ENCODE measurements around the gene NCAPG2. TPM values are rescaled to one million over a fixed set of nuclear protein-coding genes. Genes with fewer than 3 reads are reported as not detected.

Gene NCAPG2
- polyA plus RNA-seq, 3 donors: 1.1 to 3.1 (median 1.7) TPM

- intact Hi-C loops (cut with micrococcal nuclease): no loop called here
- Histone ChIP-seq H3K27me3 (ENCODE audit: control insufficient read depth in 2 of 2, insufficient read depth in 2 of 2, low read length in 2 of 2) (no peaks in the 10 kb centered on the region), H2AFZ (ENCODE audit: insufficient read depth, low read depth, low read length, poor library complexity, severe bottlenecking) (no peak overlapping the region), H3K9ac (ENCODE audit: insufficient read depth, low read length, poor library complexity, severe bottlenecking) (no peak overlapping the region), H3K9me3 (replicated peaks in 1 of 2; ENCODE audit: control insufficient read depth in 1 of 2, insufficient read depth in 1 of 2, low read length in 2 of 2) (no peaks in the 10 kb centered on the region), H3K36me3 (replicated peaks in 1 of 2; ENCODE audit: control insufficient read depth in 1 of 2, insufficient read depth in 2 of 2, low read length in 2 of 2) (peaks cover 0 to 7% of the 10 kb centered on the region in 2 donors), H3K27ac (ENCODE audit: low read depth in 1 of 2, low read length in 2 of 2) (no peak overlapping the region), H4K20me1 (ENCODE audit: insufficient read depth, low read length) (no peaks in the 10 kb centered on the region), H3K79me2 (ENCODE audit: insufficient read depth, low read length) (no peaks in the 10 kb centered on the region), H3K4me3 (replicated peaks in 1 of 3; ENCODE audit: low read depth in 2 of 3, low read length in 3 of 3) (no peak overlapping the region), H3K4me1 (ENCODE audit: control insufficient read depth in 1 of 2, insufficient read depth in 2 of 2, low read length in 2 of 2) (no peaks in the 10 kb centered on the region), H3K4me2 (replicated peaks; ENCODE audit: extremely low read depth, low read length, poor library complexity, severe bottlenecking) (no peak overlapping the region)
- no peak for TF ChIP-seq CTCF (IDR thresholded peaks at IDR 0.05)
- Mint-ChIP-seq H3K36me3 (peaks cover 5 to 23% of the 10 kb centered on the region in 2 donors), H3K27ac (no peak overlapping the region), H3K27me3 (ENCODE audit: low read depth in 3 of 3) (no peaks in the 10 kb centered on the region), H3K4me1 (no peaks in the 10 kb centered on the region), H3K4me3 (no peak overlapping the region), H3K9me3 (peaks cover 0 to 2% (median 0%) of the 10 kb centered on the region in 7 donors)
- WGBS (ENCODE audit: insufficient coverage): 80% methylated on average over 6 of the region's 7 CpGs
- DNase-seq: no peak
Measured at GRCh38 chr7:158602041-158602440, 102.6 kb downstream of the NCAPG2 start.

GRCh38 chr7:158601090-158601489, 103.5 kb downstream of the NCAPG2 start:
- no peak for DNase-seq
- no peaks in the 10 kb centered on the region for H3K27me3 ChIP-seq (ENCODE audit: control insufficient read depth in 2 of 2, insufficient read depth in 2 of 2, low read length in 2 of 2)
- H3K4me1 ChIP-seq (ENCODE audit: control insufficient read depth in 1 of 2, insufficient read depth in 2 of 2, low read length in 2 of 2): no peaks in the 10 kb centered on the region
- H3K27ac ChIP-seq (ENCODE audit: low read depth in 1 of 2, low read length in 2 of 2): no peak overlapping the region
- WGBS (ENCODE audit: insufficient coverage): no CpG with 5 or more reads among the region's 1 CpG
- no peaks in the 10 kb centered on the region for H3K4me1 Mint-ChIP-seq
- H3K4me3 ChIP-seq (replicated peaks in 1 of 3; ENCODE audit: low read depth in 2 of 3, low read length in 3 of 3): no peak overlapping the region
- no peak overlapping the region for H3K4me3 Mint-ChIP-seq
- H4K20me1 ChIP-seq (ENCODE audit: insufficient read depth, low read length): no peaks in the 10 kb centered on the region
- H3K9me3 ChIP-seq (replicated peaks in 1 of 2; ENCODE audit: control insufficient read depth in 1 of 2, insufficient read depth in 1 of 2, low read length in 2 of 2): peaks cover 0 to 2% of the 10 kb centered on the region in 2 donors
- H3K9me3 Mint-ChIP-seq: peaks cover 0 to 3% (median 2%) of the 10 kb centered on the region in 7 donors
- H3K27me3 Mint-ChIP-seq (ENCODE audit: low read depth in 3 of 3): no peaks in the 10 kb centered on the region
- peaks cover 0 to 14% of the 10 kb centered on the region in 2 donors for H3K36me3 Mint-ChIP-seq
- H3K9ac ChIP-seq (ENCODE audit: insufficient read depth, low read length, poor library complexity, severe bottlenecking): no peak overlapping the region
- TF ChIP-seq CTCF (IDR thresholded peaks at IDR 0.05): no peak
- H3K27ac Mint-ChIP-seq: no peak overlapping the region
- intact Hi-C loops (cut with micrococcal nuclease): no loop called here
- H2AFZ ChIP-seq (ENCODE audit: insufficient read depth, low read depth, low read length, poor library complexity, severe bottlenecking): no peak overlapping the region
- H3K79me2 ChIP-seq (ENCODE audit: insufficient read depth, low read length): no peaks in the 10 kb centered on the region
- no peak overlapping the region for H3K4me2 ChIP-seq (replicated peaks; ENCODE audit: extremely low read depth, low read length, poor library complexity, severe bottlenecking)
- no peaks in the 10 kb centered on the region for H3K36me3 ChIP-seq (replicated peaks in 1 of 2; ENCODE audit: control insufficient read depth in 1 of 2, insufficient read depth in 2 of 2, low read length in 2 of 2)
